ENCODE data around the gene IGIP.
A peak's percentile ranks its signal among the peaks of the same experiment; 100 is the strongest.
"Not testable (repeated sequence)": the region's sequence is repeated elsewhere in the genome, so short reads cannot be mapped to it uniquely, and the experiment has no call there.

IGIP gene

DNA sequence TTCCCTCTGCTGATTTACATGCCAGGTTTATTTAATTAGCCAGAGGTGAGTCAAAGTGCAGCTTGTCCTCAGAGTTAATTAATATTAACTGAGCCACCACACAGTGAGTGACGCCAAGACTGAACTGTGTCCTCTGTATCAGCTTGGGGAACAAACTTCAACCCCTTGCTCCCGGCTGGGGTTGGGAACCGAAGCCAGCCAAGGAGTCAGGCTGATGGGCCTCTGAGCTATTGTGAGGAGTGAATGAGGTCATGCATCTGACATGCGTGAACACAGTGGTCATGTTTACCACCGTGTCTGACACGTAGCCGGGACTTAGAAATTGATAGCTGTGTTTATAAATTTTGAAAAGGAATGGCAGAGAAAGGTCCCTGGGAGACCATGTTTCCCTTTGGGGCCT, 17.1 kb downstream of the IGIP start:
- no peak for DNase-seq

DNA sequence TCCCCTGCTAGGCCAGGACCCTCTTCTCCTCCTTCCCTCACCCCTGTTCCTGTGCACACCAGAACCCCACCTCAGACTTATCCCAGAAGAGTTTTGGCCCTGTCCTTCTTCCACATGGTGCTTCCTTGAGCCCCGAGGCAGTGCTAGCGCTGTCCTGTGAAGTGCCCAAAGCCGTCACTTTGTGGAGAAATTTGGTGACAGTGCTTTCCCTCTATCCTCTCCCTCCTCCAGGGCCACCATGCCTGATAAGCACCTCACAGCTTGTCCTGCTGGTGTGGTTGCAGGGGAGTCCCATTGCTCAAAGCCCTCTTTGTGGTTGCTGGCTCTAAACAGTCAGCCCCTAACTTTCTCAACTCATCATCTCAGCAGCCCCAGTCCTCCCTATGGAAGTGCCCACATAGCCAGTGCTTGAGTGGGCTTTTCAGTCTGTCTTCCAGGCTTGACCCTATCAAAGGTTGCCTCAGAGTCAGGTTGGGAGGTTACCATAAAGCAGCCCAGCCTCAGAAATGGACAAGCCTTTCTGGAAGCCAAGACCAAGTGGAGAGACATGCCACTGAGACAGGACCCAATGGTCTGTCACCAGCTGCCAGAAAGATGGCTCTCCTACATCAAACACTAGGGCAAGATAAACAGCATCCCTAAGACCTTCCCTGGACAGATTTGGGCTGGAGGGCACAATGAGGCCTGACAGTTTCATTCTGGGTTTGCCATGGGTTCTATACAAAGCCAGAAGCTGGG, 18.0 kb downstream of the IGIP start:
- DNase-seq = no peak

DNA sequence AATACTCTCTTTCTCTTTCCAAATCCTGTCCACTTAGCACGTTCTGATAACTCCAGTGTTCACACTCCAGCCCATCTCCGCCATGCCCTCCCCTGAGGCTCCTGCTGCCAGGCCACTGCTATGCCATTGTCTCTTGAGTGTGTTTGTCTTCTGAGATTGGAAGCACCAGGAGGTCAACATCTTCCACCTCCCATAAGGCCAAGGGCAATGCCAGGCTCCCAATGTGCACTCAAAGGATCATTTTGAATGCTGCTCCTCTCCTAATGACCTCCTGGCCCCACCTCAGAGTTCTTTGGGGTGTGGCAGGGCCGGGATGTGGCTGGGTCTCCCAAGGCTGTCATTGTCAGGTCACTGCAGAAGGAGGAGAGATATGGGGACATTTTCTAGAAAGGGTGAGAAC, 19.5 kb downstream of the IGIP start:
- no peak for DNase-seq

DNA sequence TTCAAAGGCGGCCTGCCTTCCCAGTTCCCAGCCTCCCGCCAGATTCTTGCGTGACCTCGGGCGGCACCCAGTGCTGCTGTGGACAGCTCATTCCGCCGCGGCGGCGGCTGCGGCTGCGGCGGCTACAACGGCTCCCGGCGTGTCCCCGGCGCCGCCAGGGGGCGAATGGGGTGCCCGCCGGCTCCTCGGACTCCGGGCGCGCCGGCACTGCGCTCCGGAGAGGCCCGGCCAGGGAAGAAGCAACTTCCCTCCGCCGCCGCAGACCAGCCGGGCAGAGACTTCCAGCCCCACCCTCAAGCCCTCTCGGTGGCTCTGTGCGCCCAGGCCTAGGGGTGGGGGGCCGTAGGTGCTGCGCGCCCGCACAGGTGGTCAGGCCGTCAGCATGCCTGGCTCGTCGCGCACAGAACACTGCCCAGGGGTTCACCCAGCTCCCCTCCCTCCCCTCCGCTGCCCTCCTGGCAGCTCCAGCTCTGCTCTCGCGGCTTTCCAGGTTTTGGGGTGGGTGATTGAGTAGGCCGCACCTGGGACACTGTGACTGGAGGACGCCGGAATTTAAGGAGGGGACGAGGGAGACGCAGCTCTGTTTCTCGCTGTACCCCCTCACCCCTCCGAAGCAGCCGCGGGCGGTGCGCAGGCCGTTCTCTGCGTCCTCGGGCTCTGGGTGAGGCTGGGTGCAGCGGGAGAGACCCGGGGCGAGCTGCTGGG, 20.2 kb downstream of the IGIP start:
- DNase-seq = peak; percentile 70

DNA sequence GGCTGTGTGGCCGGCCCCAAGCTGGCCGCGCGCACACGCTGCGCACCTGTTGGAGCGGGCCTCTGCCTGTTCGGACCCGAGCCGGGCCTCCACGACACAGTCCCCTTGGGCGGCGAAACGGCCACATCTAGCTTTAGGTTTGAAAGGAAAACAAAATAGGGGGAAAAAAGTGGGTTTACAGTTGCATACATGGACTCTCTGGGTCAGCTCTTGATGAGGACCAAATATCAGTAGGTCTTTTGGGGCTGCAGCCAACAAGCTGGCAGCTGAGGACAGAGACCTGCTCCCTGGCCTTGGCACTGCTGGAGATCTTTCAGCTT, 20.7 kb downstream of the IGIP start:
- no peak for DNase-seq

DNA sequence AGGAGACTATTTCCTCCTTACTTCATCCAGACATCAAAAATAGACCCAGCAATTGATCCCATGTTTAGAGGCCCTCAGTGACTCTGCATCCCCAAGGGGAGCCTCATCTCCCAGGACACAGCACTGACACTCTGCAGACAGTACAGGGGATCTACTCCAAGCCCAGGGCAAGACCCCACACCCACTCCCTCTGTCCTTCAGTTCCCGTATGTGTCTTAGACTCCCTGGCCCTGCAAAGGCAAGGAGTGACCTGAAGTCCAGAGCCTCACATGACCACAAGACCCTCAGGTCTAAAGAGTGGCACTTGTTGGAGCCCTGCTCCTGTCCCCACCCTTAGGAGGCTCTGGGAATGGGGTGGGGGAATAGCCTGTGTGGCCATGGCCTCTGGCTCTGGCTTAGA, 21.7 kb downstream of the IGIP start:
- no peak for DNase-seq

DNA sequence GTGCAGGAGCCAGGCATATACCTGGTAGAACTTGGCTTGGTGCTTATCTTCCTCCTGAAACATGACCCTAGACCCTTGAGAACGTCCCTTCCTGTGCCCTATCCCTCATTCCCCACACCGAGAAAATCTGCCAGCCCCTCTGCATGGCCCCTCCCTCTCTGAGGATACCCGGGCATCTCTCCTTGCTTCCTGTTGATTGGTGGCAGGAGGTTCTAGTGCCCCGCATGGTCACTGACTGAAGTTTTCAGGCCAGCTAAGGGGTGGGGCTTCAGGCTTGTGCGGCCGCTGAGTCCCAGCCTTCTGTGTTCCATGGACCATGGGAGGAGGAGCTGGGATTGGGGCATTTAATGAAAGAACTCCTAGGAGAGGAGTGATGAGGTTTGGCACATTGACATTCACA, 22.8 kb downstream of the IGIP start:
- no peak for DNase-seq

DNA sequence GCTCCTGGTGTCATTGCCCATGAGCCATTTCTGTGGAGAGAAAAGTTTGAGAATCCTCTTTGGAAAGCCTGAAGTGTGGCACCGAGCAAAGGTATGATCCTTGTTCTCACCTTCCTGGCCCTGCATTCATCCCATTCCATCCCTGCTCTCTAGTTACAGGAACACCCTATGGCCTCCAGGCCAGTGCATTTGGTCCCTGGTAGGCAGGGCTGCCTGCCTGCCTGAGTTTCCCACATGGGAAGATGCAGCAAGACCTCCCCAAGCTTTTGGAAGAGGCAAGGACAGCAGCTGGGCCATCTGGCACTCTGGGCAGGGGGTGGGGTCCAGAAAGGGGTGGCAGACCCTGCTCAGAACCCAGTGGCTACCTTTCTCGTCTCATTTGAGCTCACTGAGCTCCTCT, 24.5 kb downstream of the IGIP start:
- peak; percentile 10 for DNase-seq

DNA sequence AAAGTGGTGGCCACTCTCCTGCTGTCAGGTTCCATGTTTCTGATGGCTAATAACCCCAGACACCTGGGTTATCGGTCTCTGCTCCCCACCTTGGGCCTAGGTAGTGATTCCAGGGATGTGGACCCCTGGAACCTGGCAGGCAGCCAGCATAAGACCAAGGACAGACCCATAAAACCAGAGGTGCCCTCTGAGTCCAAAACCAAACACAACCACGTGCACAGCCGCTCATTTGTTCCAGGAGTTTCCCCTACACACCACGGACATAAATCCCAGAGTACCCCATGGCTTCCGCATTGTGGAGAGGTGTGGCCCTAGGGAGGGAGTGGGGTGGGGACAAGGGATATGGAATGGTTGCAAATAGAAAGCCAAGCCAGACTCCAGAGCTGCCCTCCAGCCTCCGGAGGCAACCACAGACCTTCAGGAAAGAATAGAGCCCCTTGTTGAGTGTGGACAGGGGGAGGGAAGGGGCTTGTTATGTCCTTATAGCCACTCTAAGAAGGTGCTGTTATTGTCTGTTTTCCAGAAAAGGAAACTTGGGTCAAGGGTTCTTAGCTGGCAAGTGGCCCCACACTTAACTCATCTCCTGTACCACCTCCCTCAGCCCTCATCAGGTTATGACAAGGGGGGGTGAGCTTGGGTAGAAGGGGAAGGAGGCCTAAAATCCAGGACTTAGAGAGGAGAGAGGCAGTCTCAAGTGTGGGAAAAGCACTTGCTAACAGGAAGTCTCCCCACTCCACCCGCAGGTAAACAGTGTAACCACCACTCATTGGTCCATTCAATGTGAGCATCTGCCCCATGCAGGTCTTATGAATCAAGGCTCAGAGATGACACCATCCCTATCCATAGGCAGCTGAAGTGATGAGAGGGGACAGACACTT, 25.6 kb downstream of the IGIP start:
- no peak for DNase-seq

DNA sequence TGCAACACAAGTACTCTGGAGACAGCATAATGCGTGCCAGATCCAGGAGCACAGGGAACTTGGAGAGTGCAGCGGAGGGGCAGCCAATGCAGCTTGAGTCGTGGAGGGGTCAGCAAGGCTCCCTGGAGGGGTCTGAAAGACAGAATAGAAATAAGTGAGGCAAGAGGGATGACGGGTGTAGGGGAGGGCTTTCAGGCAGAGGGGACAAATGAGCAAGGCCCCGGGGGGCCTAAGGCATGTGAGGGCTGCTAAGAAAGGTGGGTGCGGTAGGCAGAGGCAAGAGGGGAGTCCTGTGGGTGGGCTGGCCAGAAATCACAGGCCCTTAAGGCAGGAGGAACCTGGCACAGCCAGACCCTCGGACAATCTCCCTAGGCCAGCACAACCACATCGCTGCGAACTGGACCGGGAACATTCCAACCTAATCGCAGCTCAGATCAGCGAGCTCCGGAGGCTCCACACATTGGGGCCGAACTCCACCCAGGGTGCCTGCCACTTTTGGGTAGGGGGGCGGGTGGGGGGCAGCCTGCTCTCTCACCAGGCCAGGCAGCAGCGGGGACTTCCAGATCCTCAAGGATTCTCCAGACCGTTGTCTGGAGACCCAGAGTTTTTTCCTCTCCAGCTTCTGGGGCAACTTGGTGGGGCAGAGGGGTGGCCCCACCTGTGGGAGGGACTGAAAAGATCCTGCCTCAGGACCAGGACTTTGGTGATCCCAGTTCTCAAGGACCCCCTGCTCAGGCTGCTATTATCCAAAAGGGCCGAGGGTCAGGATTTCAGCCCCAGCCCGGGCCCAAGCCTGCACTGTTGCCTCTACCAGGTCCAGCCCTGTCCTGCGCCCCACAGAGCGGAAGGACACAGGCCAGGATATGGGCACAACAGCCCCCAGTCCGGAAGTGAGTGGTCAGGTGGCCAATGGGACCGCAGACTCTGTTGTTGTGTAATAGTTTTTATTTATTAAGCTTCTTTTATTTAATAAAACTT, 26.6 kb downstream of the IGIP start:
- DNase-seq = no peak

DNA sequence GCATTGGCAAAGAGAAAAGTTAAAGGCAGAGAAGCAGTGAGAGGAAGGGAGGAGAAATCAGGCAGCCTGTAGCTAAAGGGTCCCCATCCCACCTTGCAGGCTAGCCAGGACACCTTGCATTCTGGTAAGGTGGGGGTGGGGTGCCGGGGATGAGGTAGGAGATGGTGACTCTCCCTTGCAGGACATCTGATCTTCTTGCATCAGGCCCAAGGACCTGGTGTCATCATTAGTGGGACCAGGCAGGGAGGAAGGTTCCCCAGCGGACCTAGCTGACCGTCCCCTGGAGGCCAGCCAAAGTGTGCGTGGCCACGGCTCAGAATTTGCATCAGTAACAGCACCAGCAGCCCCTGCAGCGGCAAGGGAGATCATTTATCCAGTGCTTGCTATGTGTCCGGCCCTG, 27.5 kb downstream of the IGIP start:
- DNase-seq = no peak

DNA sequence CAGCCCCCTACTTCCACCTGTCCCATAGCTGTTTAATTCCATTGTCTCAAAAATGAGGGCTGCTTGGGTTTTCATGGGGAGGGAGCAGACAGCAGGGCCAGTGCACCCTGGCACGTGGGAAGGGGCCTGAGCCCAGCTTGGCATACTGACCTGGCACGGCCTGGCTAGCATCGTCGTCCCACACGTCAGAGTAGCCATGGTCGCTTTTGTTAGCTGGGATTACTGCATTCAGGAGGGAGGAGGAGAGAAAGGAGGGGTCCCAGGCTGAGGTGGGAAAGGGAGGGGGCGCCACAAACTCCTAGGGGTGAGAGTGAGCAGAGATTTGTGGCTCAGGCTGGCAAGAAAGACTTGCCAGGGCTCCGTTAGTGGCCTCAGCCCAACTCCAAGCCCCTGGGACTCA, 28.2 kb downstream of the IGIP start:
- no peak for DNase-seq

DNA sequence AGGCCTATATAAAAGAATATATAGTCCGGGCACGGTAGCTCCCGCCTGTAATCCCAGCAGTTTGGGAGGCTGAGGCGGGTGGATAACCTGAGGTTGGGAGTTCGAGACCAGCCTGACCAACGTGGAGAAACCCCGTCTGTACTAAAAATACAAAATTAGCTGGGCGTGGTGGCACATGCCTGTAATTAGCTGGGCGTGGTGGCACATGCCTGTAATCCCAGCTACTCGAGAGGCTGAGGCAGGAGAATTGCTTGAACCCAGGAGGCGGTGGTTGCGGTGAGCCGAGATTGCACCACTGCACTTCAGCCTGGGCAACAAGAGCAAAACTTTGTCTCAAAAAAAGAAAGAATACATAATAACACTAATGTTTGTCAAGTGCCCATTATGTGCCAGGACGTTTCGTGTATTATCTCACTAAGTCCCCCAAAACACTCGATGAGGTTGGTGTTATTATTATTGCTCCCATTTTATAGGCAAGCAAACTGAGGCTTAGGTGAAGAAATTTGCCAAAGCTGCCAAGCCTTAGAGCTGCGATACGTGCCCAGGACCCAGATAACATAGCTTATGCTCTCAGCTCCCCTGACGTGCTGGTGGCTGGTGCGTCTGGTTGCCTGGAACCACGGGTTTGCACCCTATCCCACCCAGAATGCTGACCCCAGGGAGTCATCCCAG, 29.1 kb downstream of the IGIP start:
- DNase-seq = not testable (repeated sequence)

DNA sequence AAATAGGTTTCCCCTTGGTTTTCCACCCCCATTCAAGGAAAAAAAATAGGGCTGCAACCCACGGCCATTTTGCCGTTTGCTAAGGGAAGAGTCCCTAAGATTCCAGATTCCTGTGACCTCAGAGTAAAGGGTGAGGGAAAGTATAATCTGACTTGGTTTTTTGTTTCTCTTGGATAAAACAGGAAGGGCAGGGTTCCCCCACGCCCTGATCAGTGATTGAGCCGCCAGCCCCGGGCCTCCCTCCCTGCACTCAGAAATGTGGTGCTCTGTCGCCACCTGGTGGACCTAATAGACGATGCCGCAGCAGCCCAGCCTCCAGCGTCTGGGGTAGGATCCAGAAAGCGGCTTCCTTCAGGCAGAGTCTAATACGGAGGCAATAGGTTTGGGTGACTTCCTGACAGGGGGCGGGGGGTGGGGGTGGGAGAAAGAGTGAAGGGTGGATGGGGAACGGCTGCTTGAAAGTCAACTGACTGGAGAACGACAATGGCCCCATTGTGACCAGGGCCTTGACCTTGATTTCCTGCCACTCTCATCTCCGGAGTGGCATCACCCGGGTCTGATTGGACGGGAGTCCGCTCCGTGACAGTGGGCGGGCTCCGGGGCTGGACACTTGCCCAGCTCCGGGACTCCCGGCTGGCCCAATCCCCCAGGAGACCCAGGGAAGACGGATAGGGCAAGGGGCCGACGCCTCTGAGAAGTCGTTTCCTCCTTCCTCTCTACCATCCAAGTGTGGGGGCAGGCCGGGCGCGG, 31.5 kb downstream of the IGIP start:
- DNase-seq = peak; percentile 92

DNA sequence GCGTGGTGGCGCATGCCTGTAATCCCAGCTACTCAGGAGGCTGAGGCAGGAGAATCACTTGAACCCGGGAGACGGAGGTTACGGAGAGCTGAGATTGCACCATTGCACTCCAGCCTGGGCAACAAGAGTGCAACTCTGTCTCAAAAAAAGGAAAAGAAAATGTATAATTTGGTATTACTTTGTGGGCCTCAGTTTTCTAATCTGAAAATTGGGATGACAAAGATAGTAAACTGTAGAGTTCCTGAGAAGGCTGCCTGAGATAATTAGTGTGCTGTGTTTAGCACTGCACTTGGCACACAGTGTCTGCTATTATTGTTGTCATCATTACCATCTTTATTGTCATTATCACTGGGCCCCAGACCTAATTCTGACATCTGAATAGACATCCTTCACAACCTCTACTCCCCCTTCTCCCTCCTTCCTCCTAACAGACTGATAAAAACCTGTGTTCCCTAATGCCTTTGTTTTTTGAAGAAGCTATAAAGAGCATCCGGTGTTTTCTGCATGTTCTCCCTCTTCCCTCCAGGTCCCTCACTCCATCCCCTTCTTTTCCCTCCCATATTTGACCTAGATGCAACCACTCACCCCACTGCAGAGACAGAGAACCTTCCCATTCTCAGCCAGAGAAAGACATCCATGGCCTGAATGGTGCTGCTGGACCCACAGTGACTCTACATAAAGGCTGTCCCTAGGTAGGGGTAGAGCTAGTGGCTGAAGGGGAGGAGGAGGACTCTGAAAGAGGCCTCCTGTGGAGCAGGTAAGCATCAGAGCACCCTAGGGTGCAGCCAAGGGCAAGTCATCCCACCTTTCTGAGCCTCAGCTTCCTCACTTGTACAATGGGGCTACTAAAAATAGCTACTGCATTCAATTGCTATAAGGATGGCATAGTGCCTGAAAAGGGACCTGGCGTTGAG, 33.5 kb downstream of the IGIP start:
- DNase-seq = no peak

DNA sequence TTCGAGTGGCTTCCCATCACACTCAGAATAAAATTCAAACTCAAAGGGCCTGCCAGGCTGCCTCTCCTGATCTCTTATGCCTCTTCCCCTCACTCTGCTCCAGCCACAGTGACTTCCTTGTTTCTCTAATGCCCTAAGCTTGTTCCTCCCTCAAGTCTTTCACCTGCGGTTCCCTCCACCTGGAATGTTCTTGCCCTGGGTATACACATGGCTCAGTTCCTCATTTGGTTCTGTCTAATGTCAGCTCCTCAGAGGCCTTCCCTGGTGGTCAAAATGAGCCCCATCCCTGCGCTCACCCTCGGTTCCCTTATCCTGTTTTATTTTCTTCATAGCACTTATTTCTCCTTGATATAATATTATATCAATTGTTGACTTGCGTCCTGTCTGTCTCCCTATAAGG, 36.5 kb downstream of the IGIP start:
- DNase-seq = no peak

DNA sequence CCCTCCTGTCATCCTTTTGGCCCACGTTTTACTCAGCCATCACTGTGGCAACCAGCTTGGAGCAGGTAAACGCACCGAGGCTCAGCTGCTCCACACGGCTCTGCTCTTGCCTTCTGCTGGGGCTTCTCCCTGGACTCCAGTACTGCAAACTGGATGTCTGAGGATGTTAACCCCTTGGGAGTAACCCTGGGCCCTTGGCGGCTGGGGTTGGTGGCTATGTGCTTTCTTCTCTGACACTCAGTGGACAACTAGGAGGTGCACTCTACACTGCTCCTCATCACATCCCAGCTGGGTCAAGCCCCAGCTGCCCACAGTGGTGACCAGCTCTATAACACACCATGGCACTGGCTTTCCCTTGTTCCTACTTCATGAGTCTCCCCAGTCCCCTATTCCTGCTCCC, 37.0 kb downstream of the IGIP start:
- no peak for DNase-seq

DNA sequence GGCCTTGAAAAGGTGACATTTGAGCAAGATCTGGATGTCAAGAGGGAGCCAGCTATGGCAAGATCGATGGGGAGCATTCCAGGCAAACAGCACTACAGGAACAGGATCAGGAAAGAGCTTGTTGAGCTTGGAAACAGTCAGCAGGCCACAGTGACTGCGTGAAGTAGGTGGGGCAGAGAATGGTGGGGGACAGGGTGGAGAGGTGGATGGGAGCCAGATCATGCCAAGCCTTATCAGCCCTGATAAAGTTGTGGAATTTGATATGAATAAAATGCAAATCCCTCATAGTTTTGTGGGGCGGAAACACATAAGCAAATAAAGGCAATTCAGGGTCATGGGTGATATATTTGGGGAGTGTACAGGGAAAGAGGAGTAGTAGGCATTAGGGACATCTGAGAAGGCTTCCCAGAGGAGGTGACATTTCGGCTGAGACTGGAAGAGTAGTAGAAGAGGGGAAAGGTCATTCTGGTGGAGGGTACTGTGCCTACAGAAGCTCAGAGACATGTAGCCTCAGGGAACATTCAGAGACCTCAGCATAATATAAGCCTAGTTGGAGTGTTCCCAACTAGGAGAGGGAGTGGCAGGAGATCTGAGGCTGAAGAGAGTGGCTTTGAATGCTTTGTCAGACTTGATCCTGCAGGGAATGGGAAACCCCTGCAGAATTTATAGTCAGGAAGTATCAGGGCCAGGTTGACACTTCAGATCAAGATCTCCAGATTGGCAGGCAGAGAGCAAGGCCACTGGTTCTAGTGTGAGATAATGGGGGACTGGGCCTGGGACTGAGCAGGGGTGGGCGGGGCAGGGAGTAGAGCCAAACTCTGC, 39.6 kb downstream of the IGIP start:
- DNase-seq = no peak

DNA sequence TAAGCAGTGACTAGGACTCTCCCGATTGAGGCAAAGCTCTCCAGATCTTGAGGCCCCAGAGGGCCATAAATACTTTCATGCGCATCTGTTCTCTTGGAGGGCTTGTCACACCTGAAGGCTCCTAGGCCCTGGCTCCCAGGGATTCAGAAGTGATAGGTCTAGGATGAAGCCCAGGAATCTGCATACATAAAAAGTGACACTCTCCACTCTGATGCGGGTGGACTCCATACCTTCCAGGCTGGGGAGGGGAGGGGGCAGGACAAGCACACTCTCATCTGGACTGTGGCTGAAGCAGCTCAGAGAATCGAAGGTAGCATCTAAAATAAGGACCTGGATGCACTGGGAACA, 40.2 kb downstream of the IGIP start:
- no peak for DNase-seq
